BJ (cell line): ENCODE results near the gene DCDC1. TPM values are rescaled to one million over a fixed set of nuclear protein-coding genes. Genes with fewer than 3 reads are reported as not detected.

Experiments used
- CTCF ChIA-PET: fragments of 350-600 bp; formaldehyde crosslinking; extraction: SDS; loops from one replicate; lab custom pipeline; 2021; ENCODE audit warnings: antibody characterized with exemption, inconsistent platforms; lab: Yijun Ruan, JAX
- POLR2A ChIA-PET: fragments of 300-600 bp; sonication (Branson Sonifier 250); formaldehyde crosslinking; extraction: SDS; loops from one replicate; lab custom pipeline; 2021; ENCODE audit warnings: antibody characterized with exemption; lab: Charles Lee
- DNase-seq: peaks from one replicate; pipeline ENCODE4 v3.0.0-alpha.2; 2011; ENCODE audit warnings: low read depth
- H3K27me3 ChIP-seq: 2 replicates; pipeline ENCODE4 v1.6.0; 2011; ENCODE audit warnings: low read length; ENCODE audit not compliant: control insufficient read depth, insufficient read depth
- H3K36me3 ChIP-seq: 2 replicates; pipeline ENCODE4 v1.5.1; 2011; ENCODE audit warnings: low read length; ENCODE audit not compliant: control insufficient read depth, insufficient read depth
- H3K4me3 ChIP-seq: 2 replicates; pipeline ENCODE4 v1.5.1; 2011; ENCODE audit warnings: low read depth, mild to moderate bottlenecking, control low read depth, low read length
- CTCF ChIP-seq: IDR thresholded peaks from 2 replicates; pipeline ENCODE4 v1.5.1; 2011; ENCODE audit warnings: low read depth, mild to moderate bottlenecking, control low read depth, inconsistent platforms, low read length, moderate library complexity; ENCODE audit not compliant: insufficient read depth
- polyA plus RNA-seq: library from polyadenylated mRNA; depleted of rRNA; stranded (reverse); fragments of >200 nt; gene quantifications from 2 replicates; pipeline ENCODE4 v1.2.3, GENCODE V29; 2011

DCDC1 gene
- polyA plus RNA-seq, 1 experiment: not detected

- Histone ChIP-seq H3K27me3 (no peaks in the 10 kb centered on the region), H3K4me3 (no peak overlapping the region), H3K36me3 (no peaks in the 10 kb centered on the region)
- ChIA-PET POLR2A (no interaction called here), CTCF (interaction anchor here (1.2 to 2.9 kb wide), 4 partner anchors 720 to 938 kb away, joined by 3 to 10 read pairs (median 4); no protein-coding TSS in a partner anchor)
- no peak for TF ChIP-seq CTCF
- no peak for DNase-seq
Observed at GRCh38 chr11:31237819-31238760, 131.4 kb downstream of the DCDC1 start.

DNA sequence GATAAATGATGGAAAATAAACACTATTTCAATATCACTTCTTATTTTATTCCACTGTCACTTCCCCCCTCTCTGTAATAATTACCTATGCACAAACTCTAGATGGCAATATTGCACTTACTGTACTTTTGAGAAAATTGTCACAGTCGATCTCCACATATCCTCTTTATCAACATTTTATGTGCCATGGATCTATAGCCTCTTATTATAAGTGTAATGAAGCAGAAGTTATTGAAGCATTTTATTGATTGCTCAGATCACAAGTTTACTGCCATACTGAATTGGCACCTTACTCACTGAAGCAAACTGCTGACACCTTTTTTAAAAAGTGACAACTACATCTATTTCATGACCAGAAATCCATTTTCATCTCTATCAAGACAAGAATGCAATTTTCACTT, 133.4 kb downstream of the DCDC1 start:
- Histone ChIP-seq H3K27me3 (no peaks in the 10 kb centered on the region), H3K4me3 (no peak overlapping the region), H3K36me3 (no peaks in the 10 kb centered on the region)
- CTCF ChIA-PET: interaction anchor here (0.6 to 2.0 kb wide), 2 partner anchors 635 to 940 kb away, joined by 5 to 10 read pairs; no protein-coding TSS in a partner anchor
- TF ChIP-seq CTCF: no peak; the same call in 1 of the 2 replicates
- POLR2A ChIA-PET: no interaction called here
- no peak for DNase-seq

GRCh38 chr11:31233425-31233824, 136.1 kb downstream of the DCDC1 start:
- CTCF ChIA-PET: interaction anchor here (1.3 kb wide), 1 partner anchor 773 kb away, joined by 3 read pairs; no protein-coding TSS in a partner anchor
- Histone ChIP-seq H3K4me3 (no peak overlapping the region), H3K36me3 (no peaks in the 10 kb centered on the region), H3K27me3 (no peaks in the 10 kb centered on the region)
- DNase-seq: no peak
- POLR2A ChIA-PET: no interaction called here
- no peak for TF ChIP-seq CTCF

- no peaks in the 10 kb centered on the region for H3K36me3 ChIP-seq
- no peak for TF ChIP-seq CTCF
- POLR2A ChIA-PET: no interaction called here
- H3K4me3 ChIP-seq: no peak overlapping the region
- CTCF ChIA-PET: no interaction called here
- H3K27me3 ChIP-seq: no peaks in the 10 kb centered on the region
- DNase-seq: no peak
Observed at GRCh38 chr11:31231601-31232000, 137.9 kb downstream of the DCDC1 start.

DNA sequence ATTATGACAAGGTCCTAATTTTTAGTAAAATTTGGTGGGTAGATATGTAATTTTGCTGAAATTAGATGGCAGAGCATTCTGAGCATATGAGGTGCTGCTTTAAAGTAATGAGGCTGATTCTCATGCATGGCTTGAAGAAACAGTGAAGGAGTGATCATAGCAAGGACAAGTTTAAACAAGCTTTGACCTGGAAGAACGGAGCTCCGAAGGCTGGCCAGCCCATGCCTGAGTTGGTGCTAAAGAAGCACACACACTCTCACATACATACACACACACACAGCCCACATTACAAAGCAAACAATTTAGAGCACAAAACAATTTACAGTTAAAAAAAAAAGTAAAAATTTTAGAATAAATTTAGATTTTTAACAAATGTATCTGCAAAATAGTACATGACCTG, 150.7 kb downstream of the DCDC1 start:
- Histone ChIP-seq H3K4me3 (no peak overlapping the region), H3K36me3 (no peaks in the 10 kb centered on the region), H3K27me3 (no peaks in the 10 kb centered on the region)
- POLR2A ChIA-PET: no interaction called here
- CTCF ChIA-PET: interaction anchor here (0.6 to 0.7 kb wide), 2 partner anchors 22 to 831 kb away, joined by 3 read pairs; no protein-coding TSS in a partner anchor
- no peak for TF ChIP-seq CTCF
- DNase-seq: no peak
